SJSA1 (cell line): ENCODE measurements around the gene CHST2. TPM values are rescaled to one million over a fixed set of nuclear protein-coding genes. Genes with fewer than 3 reads are reported as not detected.

Experiments used
- DNase-seq, 2 experiments: peaks; one replicate each; pipeline ENCODE4 v3.0.0-alpha.2; 2015 to 2020; ENCODE audit warnings: low spot score in 2 of 2, low read depth in 1 of 2
- H3K27ac ChIP-seq: fragments of 250-450 bp; sonication (Bioruptor Pico); 2 replicates; pipeline ENCODE4 v1.5.1; 2020; ENCODE audit warnings: mild to moderate bottlenecking, moderate library complexity
- H3K27me3 ChIP-seq: fragments of 250-450 bp; sonication (Bioruptor Pico); replicated peaks from 2 replicates; pipeline ENCODE4 v1.5.1; 2020; ENCODE audit warnings: mild to moderate bottlenecking, moderate library complexity
- H3K36me3 ChIP-seq: fragments of 250-450 bp; sonication (Bioruptor Pico); 2 replicates; pipeline ENCODE4 v1.5.1; 2020; ENCODE audit warnings: mild to moderate bottlenecking
- H3K4me1 ChIP-seq: fragments of 250-450 bp; sonication (Bioruptor Pico); replicated peaks from 2 replicates; pipeline ENCODE4 v1.6.1; 2021; ENCODE audit warnings: mild to moderate bottlenecking
- H3K4me3 ChIP-seq: fragments of 250-450 bp; sonication (Bioruptor Pico); 2 replicates; pipeline ENCODE4 v1.5.1; 2020; ENCODE audit warnings: mild to moderate bottlenecking
- H3K9me3 ChIP-seq: fragments of 250-450 bp; sonication (Bioruptor Pico); replicated peaks from 2 replicates; pipeline ENCODE4 v1.5.1; 2020; ENCODE audit warnings: mild to moderate bottlenecking
- total RNA-seq: library from RNA; depleted of rRNA; stranded (reverse); fragments of >200 nt; shearing (Covaris generic); gene quantifications from 2 replicates; pipeline ENCODE4 v1.2.3, GENCODE V29; 2014; rRNA removed

CHST2 gene
- total RNA-seq, 1 experiment from 2014 or later: 6.4 TPM

GRCh38 chr3:143171141-143171980 is 51.8 kb downstream of the CHST2 start:
- Histone ChIP-seq H3K9me3 (no peaks in the 10 kb centered on the region), H3K36me3 (no peaks in the 10 kb centered on the region), H3K4me1 (peaks cover 35% of the 10 kb centered on the region), H3K27ac (no peak overlapping the region), H3K4me3 (no peak overlapping the region), H3K27me3 (no peaks in the 10 kb centered on the region)
- peak in 1 of 2 experiments; percentile 11 for DNase-seq

GRCh38 chr3:143172062-143172794 is 52.7 kb downstream of the CHST2 start:
- no peak overlapping the region for H3K27ac ChIP-seq

GRCh38 chr3:143172795-143173145 is 53.2 kb downstream of the CHST2 start:
- Histone ChIP-seq H3K27me3 (no peaks in the 10 kb centered on the region), H3K9me3 (no peaks in the 10 kb centered on the region), H3K4me3 (no peak overlapping the region), H3K36me3 (no peaks in the 10 kb centered on the region), H3K27ac (no peak overlapping the region), H3K4me1 (peaks cover 30% of the 10 kb centered on the region)
- DNase-seq: no peak

More at GRCh38 chr3:143172062-143172794, 52.7 kb downstream of the CHST2 start:
- H3K36me3 ChIP-seq: no peaks in the 10 kb centered on the region
- no peaks in the 10 kb centered on the region for H3K9me3 ChIP-seq
- H3K4me3 ChIP-seq: no peak overlapping the region
- no peak for DNase-seq
- peaks cover 31% of the 10 kb centered on the region for H3K4me1 ChIP-seq
- no peaks in the 10 kb centered on the region for H3K27me3 ChIP-seq

- no peak for DNase-seq
- Histone ChIP-seq H3K36me3 (no peaks in the 10 kb centered on the region), H3K9me3 (no peaks in the 10 kb centered on the region), H3K4me1 (peaks cover 25% of the 10 kb centered on the region), H3K27me3 (no peaks in the 10 kb centered on the region), H3K4me3 (no peak overlapping the region), H3K27ac (no peak overlapping the region)
Observed at GRCh38 chr3:143173242-143173641, 53.7 kb downstream of the CHST2 start.

Other genes starting within 250 kb of the CHST2 start
- gene PCOLCE2, start 230.7 kb upstream of the CHST2 start, total RNA-seq: 0.26 TPM in 1 of 2 replicates, not detected in the other
- not detected in 2 replicates for gene PAQR9, start 156.1 kb upstream of the CHST2 start, total RNA-seq
- 76.0 and 88.2 TPM in 2 replicates for gene U2SURP, start 118.2 kb upstream of the CHST2 start, total RNA-seq